Frontal cortex (tissue), 1 donor: ENCODE data around the gene PFDN6. TPM values are rescaled to one million over a fixed set of nuclear protein-coding genes. Genes with fewer than 3 reads are reported as not detected.

ENCODE experiments used
- total RNA-seq: library from RNA; depleted of rRNA; stranded (reverse); fragments of >200 nt; gene quantifications from one replicate; pipeline ENCODE4 v1.2.3, GENCODE V29; 2014

PFDN6 gene
- total RNA-seq, 1 donor from 2014 or later = 31.0 TPM

Other genes with a start within 250 kb of the PFDN6 start
- 1.6 TPM for gene HLA-DPA1, start 216.0 kb upstream of the PFDN6 start, total RNA-seq
- gene HLA-DPB1, start 213.6 kb upstream of the PFDN6 start, total RNA-seq = 2.4 TPM
- 1.2 TPM for gene COL11A2, start 97.1 kb upstream of the PFDN6 start, total RNA-seq
- gene RXRB, start 88.9 kb upstream of the PFDN6 start, total RNA-seq = 23.2 TPM
- gene SLC39A7, start 88.7 kb upstream of the PFDN6 start, total RNA-seq = 36.3 TPM
- gene HSD17B8, start 84.9 kb upstream of the PFDN6 start, total RNA-seq = 3.3 TPM
- gene RING1, start 81.1 kb upstream of the PFDN6 start, total RNA-seq = 24.5 TPM
- gene VPS52, start 17.7 kb upstream of the PFDN6 start, total RNA-seq = 24.9 TPM
- 4,003 TPM for gene RPS18, start 17.5 kb upstream of the PFDN6 start, total RNA-seq
- gene B3GALT4, start 12.5 kb upstream of the PFDN6 start, total RNA-seq = 9.0 TPM
- 42.4 TPM for gene WDR46, start 362 bp upstream of the PFDN6 start, total RNA-seq
- 16.3 TPM for gene RGL2, start 9.3 kb downstream of the PFDN6 start, total RNA-seq
- gene TAPBP, start 24.5 kb downstream of the PFDN6 start, total RNA-seq = 10.2 TPM
- gene ZBTB22, start 28.1 kb downstream of the PFDN6 start, total RNA-seq = 27.3 TPM
- 22.8 TPM for gene DAXX, start 33.4 kb downstream of the PFDN6 start, total RNA-seq
- gene KIFC1, start 102.2 kb downstream of the PFDN6 start, total RNA-seq = 4.1 TPM
- gene PHF1, start 121.4 kb downstream of the PFDN6 start, total RNA-seq = 16.3 TPM
- 84.8 TPM for gene CUTA, start 128.5 kb downstream of the PFDN6 start, total RNA-seq
- gene SYNGAP1, start 130.5 kb downstream of the PFDN6 start, total RNA-seq = 35.1 TPM
- 9.0 TPM for gene ZBTB9, start 165.0 kb downstream of the PFDN6 start, total RNA-seq